Ramos (cell line): ENCODE measurements around the gene NUPR1.
"Not testable (repeated sequence)": the region's sequence is repeated elsewhere in the genome, so short reads cannot be mapped to it uniquely, and the experiment has no call there.

Experiments used
- in situ Hi-C: fragments of 300-500 bp; cut with MboI; formaldehyde crosslinking; loops from one replicate; pipeline ENCODE4 v1.14.3; 2022; ENCODE audit warnings: low sequenced_read_pairs; ENCODE audit not compliant: unreplicated experiment

Gene NUPR1

GRCh38 chr16:28503470-28504259 lies 35.1 kb downstream of the NUPR1 start:
- in situ Hi-C loops, result no loop called here

- in situ Hi-C loops, result no loop called here
These were observed 36.5 kb downstream of the NUPR1 start for GRCh38 chr16:28502290-28502689.

DNA sequence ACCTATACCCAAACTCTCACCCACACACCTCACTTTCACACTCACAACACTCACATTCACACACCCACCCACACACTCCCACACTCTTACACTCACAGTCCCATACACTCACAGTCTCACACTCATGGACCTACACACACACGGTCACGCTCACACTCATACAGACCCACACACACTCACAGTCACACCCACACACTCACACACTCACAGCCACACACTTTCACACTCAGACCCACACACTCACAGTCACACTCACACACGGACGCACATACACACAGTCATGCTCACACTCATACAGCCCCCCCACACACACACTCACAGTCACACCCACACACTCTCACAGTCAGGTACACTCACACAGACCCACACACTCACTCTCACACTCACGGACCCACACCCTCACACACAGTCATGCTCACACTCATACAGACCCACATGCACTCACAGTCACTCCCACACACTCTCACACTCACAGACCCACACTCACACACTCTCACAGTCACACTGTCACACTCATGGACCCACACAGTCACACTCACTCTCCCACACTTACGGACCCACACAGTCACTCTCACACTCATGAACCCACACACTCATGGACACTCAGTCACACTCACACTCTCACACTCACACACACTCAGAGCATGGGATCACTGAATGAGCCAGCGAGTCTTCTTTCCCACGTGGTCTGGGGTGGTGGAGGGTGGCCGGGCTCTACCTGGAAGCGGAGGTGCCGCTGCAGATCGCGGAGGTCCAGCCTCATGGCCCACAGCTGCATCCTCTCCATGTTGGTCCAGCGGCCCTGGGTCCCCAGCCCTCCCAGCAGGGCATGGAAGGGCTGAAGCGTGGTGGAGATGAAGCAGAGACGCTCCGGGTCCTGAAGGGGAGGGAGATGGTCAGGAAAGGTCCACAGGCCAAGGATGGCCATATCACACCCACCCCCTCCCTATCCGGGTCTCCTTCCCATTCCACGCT lies 37.2 kb downstream of the NUPR1 start:
- in situ Hi-C loops, result no loop called here

- in situ Hi-C loops, result not testable (repeated sequence)
These were observed 38.1 kb downstream of the NUPR1 start for GRCh38 chr16:28500476-28501180.

DNA sequence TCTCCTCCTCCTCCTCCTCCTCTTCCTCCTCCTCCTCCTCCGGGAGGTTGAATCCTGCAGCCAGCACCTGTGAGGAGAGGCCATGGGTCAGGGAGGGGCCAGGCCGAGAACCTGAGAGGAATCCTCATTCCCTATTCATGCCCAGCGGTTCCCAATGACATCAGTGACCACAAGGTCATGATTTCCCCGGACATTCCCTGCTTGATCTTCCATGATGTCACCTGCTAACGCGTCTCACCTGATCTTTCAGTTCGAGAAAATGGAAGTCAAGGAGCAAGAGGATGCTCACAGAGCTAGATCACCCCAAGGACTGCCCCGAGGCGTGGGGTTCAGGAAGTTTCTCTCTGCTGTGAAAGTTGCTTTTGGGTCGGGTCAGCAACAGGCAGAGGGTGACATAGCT lies 38.9 kb downstream of the NUPR1 start:
- in situ Hi-C loops, result no loop called here

- in situ Hi-C loops, result no loop called here
These were observed 40.0 kb downstream of the NUPR1 start for GRCh38 chr16:28498666-28499381.

- in situ Hi-C loops, result no loop called here
These were observed 40.7 kb downstream of the NUPR1 start for GRCh38 chr16:28497861-28498599.

DNA sequence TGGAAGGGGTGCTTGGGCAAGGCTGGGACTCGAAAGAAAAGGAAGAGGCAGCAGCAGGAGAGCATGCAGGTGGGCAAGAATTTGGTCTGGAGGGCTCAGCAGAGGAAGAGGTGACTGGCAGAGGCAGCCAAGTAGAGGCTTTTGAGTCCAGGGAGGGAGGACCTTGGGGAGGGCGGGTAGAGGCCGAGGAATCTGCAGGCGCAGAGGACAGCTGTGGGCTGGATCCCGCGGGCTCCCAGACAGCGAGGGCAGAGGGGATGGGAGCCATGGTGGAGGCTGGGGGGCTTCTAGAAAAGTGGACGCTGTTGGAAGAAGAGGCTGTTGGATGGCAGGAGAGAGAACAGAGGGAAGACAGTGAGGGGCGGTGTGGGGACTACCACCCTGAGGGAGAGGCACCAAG lies 41.4 kb downstream of the NUPR1 start:
- in situ Hi-C loops, result no loop called here

DNA sequence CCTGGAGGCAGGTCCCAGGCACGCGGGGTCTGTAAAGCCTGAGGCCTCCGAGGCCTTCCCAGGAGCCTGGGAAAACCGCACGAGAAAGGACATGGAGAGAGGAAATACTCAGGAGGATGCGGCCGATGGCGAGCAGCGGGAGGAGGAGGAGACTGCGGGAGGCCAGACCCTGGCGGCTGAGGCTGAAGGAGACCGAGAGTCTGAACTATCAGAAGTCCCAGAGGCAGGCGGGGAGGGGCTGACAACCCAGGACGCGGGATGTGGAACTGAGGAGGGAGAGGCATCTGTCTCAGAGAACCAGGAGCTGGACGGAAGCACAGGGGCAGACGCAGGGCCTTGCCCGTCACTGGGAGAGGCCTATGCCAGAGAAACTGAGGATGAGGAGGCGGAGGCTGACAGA lies 41.9 kb downstream of the NUPR1 start:
- in situ Hi-C loops, result no loop called here

- in situ Hi-C loops, result no loop called here
These were observed 42.7 kb downstream of the NUPR1 start for GRCh38 chr16:28495795-28496749.

- in situ Hi-C loops, result no loop called here
These were observed 43.5 kb downstream of the NUPR1 start for GRCh38 chr16:28495098-28495793.

DNA sequence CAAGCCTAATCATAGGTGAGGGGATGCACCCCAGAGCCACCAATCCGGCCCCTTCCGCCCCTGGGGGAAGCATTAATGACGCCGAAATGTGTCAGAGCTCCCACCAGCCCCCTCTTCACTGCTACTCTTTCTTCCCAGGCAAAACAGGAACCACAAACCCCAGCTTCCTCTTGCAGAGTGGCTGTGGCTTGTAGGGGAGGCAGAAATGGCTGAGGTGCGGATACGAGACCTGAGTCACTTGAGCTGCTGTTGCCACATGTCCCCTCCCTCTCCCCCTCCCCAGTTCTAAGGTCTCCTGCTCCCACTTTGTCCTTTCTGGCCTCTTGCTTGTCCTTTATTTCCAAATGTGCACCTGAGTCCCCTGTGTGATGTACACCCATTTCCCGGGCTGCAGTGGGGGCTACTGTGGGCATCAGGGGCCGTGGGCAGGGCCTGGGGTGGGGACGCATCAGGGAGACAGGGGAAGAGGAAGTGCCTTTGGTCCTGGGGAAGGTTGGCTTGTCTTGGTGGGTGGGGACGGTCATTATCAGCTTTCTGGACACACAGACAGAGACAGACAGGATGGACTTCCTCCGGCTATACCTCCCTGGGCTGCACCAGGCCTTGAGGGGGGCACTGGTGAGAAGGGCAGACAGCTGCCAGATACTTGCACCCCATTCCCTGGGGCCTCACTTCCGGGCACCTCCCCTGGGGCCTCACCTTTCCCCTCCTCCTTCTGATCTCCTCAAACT lies 44.5 kb downstream of the NUPR1 start, which contains the start of gene APOBR:
Gene APOBR (plus strand): TSS at position 523 of the 731 bp plus-strand sequence. CDS start 39 bp downstream, at position 562.
- in situ Hi-C loops, result no loop called here

GRCh38 chr16:28492511-28492910 lies 46.3 kb downstream of the NUPR1 start:
- in situ Hi-C loops, result no loop called here

GRCh38 chr16:28491970-28492474 lies 46.8 kb downstream of the NUPR1 start, which contains the start of gene CLN3:
CLN3 (minus strand) TSS chr16:28492074; CDS start chr16:28491759, 315 bp downstream.
- in situ Hi-C loops, result no loop called here

GRCh38 chr16:28491230-28491969 lies 47.4 kb downstream of the NUPR1 start:
- in situ Hi-C loops, result no loop called here

DNA sequence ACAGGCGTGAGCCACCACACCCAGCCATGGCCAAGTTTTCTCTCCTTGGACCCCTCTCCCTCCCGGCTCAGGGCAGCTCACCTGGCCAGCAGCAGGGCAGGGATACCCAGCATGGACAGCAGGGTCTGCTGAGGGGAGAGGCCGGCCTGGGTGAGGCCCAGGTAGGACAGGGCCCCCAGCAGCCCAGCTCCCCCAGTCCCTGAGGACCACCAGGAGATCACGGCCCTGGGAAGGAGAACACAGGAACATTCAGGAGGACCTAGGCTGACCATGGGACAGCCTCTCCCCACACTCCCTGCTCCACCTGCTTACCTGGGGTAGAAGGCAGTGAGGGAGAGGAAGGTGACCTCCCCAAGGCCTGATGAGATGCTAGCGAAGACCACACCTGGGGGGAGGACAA lies 52.5 kb downstream of the NUPR1 start:
- in situ Hi-C loops, result no loop called here
